WI38 (cell line): Measurements from ENCODE around the gene KIAA2012.
A peak's percentile ranks its signal among the peaks of the same experiment; 100 is the strongest.

Experiments used
- H3K4me3 ChIP-seq: 2 replicates; pipeline ENCODE4 v1.5.1; 2011; ENCODE audit warnings: low read depth, mild to moderate bottlenecking, control low read depth, low read length
- CTCF ChIP-seq: IDR thresholded peaks from 2 replicates; pipeline ENCODE4 v1.5.1; 2012; ENCODE audit warnings: low read depth, mild to moderate bottlenecking, control low read depth, low read length

KIAA2012 gene

GRCh38 chr2:202037086-202037485 is 36.0 kb upstream of the KIAA2012 start:
- TF ChIP-seq CTCF: no peak
- H3K4me3 ChIP-seq: peak overlapping the region; percentile 93

GRCh38 chr2:202038471-202039277 is 34.4 kb upstream of the KIAA2012 start:
- TF ChIP-seq CTCF: no peak
- peak overlapping the region; percentile 93 for H3K4me3 ChIP-seq

- no peak for TF ChIP-seq CTCF
- H3K4me3 ChIP-seq: peak overlapping the region; percentile 93
Observed at GRCh38 chr2:202039278-202040078, 33.6 kb upstream of the KIAA2012 start.

GRCh38 chr2:202040079-202040844 is 32.8 kb upstream of the KIAA2012 start:
- no peak overlapping the region for H3K4me3 ChIP-seq
- TF ChIP-seq CTCF: no peak

GRCh38 chr2:202042444-202042843 is 30.6 kb upstream of the KIAA2012 start:
- no peak for TF ChIP-seq CTCF
- H3K4me3 ChIP-seq: no peak overlapping the region

GRCh38 chr2:202043475-202043874 is 29.6 kb upstream of the KIAA2012 start:
- TF ChIP-seq CTCF: no peak
- H3K4me3 ChIP-seq: no peak overlapping the region
